ENCODE measurements around the gene KEAP1. TPM values are rescaled to one million over a fixed set of nuclear protein-coding genes. Genes with fewer than 3 reads are reported as not detected.

KEAP1 gene
- total RNA-seq (2022; extraction: Qiagen RNA extraction): 51.2 to 65.3 TPM (median 56.6 TPM) in 5 replicates

DNA sequence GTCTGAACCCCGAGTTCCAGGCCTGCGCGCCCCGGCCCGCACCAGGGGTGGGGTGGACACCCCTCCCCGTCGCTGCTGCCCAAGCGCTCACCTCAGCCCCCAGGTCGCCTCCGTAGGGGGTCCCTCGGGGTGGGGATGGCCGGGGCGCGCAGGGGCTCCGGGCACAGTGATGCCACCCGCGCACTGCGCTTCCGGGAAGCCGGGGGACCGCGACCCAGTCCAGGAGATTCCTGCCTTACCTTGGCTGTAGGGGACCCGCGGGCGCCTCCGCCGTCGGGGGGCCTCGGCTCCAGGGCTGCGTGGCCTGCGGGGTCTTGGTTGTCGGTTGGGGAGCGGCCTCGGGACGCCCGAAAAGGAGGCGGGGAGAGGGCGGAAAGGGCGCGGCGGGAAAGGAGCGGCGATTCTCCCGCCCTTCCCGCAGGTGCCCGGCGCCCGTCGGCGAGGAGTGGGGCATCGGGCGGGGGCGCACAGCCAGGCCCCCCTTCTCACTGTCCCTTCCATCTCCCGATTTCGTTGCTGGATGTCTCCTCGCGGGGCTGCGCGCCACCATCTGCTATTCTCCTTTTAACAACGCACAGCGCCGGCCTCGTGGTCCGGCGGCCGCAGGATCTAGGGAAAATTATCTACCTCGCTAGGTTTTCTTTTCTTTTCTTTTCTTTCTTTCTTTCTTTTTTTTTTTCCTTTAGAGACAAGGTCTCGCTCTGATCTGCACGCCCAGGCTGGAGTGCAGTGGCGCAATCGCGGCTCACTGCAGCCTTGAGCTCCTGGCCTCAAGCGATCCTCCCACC lies at the start of gene KEAP1:
Gene KEAP1 (minus strand): TSS at position 355 of the 788 bp plus-strand sequence. CDS start 3,323 bp downstream, outside the sequence.

DNA sequence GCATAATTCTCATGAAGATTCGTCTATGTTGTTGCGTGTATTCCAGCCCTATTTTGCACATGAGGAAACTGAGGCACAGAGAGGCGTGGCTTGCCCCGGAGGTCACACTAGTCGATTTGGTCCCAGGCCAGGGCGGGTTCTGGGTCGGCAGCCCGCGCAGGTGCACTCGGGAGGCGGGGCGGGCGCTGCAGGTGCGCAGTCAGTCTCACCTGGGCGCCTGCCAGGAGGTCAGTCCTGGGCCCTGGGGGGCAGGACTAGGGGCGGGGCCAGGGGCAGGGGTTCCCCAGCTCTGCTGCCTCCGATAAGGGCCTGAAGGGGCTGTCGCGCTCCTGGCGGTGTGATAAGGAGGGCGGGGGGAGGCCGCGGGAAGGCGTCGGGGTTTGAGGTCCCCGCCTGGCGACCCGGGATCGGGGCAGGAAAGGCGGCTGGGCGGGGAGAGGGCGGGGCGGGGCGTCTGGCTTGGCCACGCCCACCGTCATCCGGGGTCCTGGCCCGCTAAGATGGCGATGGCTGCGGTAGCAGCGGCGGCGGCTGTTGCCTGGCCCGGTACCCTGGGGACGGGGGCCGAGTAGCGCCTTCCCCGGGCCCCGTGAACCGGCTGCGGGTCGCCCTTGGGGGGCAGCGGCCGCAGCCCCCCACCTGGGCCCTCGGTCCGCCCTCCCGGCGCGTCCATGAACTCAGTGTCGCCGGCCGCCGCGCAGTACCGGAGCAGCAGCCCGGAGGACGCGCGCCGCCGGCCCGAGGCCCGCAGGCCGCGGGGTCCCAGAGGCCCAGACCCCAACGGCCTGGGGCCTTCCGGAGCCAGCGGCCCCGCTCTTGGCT lies 40.5 kb upstream of the KEAP1 start, which contains the start of gene ATG4D:
Gene ATG4D (plus strand): TSS at position 485 of the 822 bp plus-strand sequence. CDS start 187 bp downstream, at position 672.

GRCh38 chr19:10517361-10517759 lies 14.2 kb upstream of the KEAP1 start, which contains the start of gene S1PR5:
TSS of gene S1PR5 (minus strand) at chr19:10517447. CDS start at chr19:10515011, 2,436 bp downstream.

Other genes with a start within 250 kb of the KEAP1 start
- 2.7 to 4.3 TPM (median 3.6 TPM) in 5 replicates for gene ICAM1, start 232.2 kb downstream of the KEAP1 start, total RNA-seq (2022; extraction: Qiagen RNA extraction)
- 0.09 to 0.11 TPM in 2 of 5 replicates, not detected in the others for gene ICAM4, start 216.4 kb downstream of the KEAP1 start, total RNA-seq (2022; extraction: Qiagen RNA extraction)
- gene ICAM5, start 213.4 kb downstream of the KEAP1 start, total RNA-seq (2022; extraction: Qiagen RNA extraction): 0.19 to 0.93 TPM (median 0.81 TPM) in 5 replicates
- gene ZGLP1, start 193.5 kb downstream of the KEAP1 start, total RNA-seq (2022; extraction: Qiagen RNA extraction): 0.68 to 1.6 TPM (median 1.5 TPM) in 5 replicates
- 23.4 to 36.5 TPM (median 29.9 TPM) in 5 replicates for gene FDX2, start 187.3 kb downstream of the KEAP1 start, total RNA-seq (2022; extraction: Qiagen RNA extraction)
- 16.7 to 32.5 TPM (median 30.2 TPM) in 5 replicates for gene RAVER1, start 169.8 kb downstream of the KEAP1 start, total RNA-seq (2022; extraction: Qiagen RNA extraction)
- 6.7 to 9.7 TPM (median 8.2 TPM) in 5 replicates for gene ICAM3, start 163.7 kb downstream of the KEAP1 start, total RNA-seq (2022; extraction: Qiagen RNA extraction)
- gene TYK2, start 122.8 kb downstream of the KEAP1 start, total RNA-seq (2022; extraction: Qiagen RNA extraction): 27.7 to 47.5 TPM (median 44.4 TPM) in 5 replicates
- gene CDC37, start 99.8 kb downstream of the KEAP1 start, total RNA-seq (2022; extraction: Qiagen RNA extraction): 155 to 208 TPM (median 189 TPM) in 5 replicates
- gene PDE4A, start 82.8 kb downstream of the KEAP1 start, total RNA-seq (2022; extraction: Qiagen RNA extraction): 3.3 to 5.2 TPM (median 4.7 TPM) in 5 replicates
- 0.98 to 1.7 TPM (median 1.4 TPM) in 5 replicates for gene S1PR5, start 14.1 kb upstream of the KEAP1 start, total RNA-seq (2022; extraction: Qiagen RNA extraction)
- 16.4 to 21.2 TPM (median 20.6 TPM) in 5 replicates for gene ATG4D, start 40.5 kb upstream of the KEAP1 start, total RNA-seq (2022; extraction: Qiagen RNA extraction)
- gene KRI1, start 62.7 kb upstream of the KEAP1 start, total RNA-seq (2022; extraction: Qiagen RNA extraction): 13.0 to 18.8 TPM (median 16.6 TPM) in 5 replicates
- 4.6 to 5.9 TPM (median 5.3 TPM) in 5 replicates for gene CDKN2D, start 65.6 kb upstream of the KEAP1 start, total RNA-seq (2022; extraction: Qiagen RNA extraction)
- 25.7 to 36.9 TPM (median 30.2 TPM) in 5 replicates for gene AP1M2, start 84.0 kb upstream of the KEAP1 start, total RNA-seq (2022; extraction: Qiagen RNA extraction)
- gene SLC44A2, start 122.2 kb upstream of the KEAP1 start, total RNA-seq (2022; extraction: Qiagen RNA extraction): 6.8 to 9.8 TPM (median 8.8 TPM) in 5 replicates
- 132 to 191 TPM (median 177 TPM) in 5 replicates for gene ILF3, start 151.0 kb upstream of the KEAP1 start, total RNA-seq (2022; extraction: Qiagen RNA extraction)
- 25.9 to 31.2 TPM (median 30.5 TPM) in 5 replicates for gene QTRT1, start 198.1 kb upstream of the KEAP1 start, total RNA-seq (2022; extraction: Qiagen RNA extraction)
- gene DNM2, start 214.7 kb upstream of the KEAP1 start, total RNA-seq (2022; extraction: Qiagen RNA extraction): 42.4 to 60.9 TPM (median 58.5 TPM) in 5 replicates